Suppressor macrophage treated with lipopolysaccharide for 1 hour (primary cell): ENCODE measurements around the gene EFCAB6.

Experiments
- DNase-seq, 3 donors: peaks; one replicate each; pipeline ENCODE4 v3.0.0-alpha.2; 2020 to 2022

Gene EFCAB6

GRCh38 chr22:43744700-43745410 lies 67.2 kb downstream of the EFCAB6 start:
- no peak for DNase-seq

GRCh38 chr22:43743929-43744643 lies 68.0 kb downstream of the EFCAB6 start:
- DNase-seq = no peak

GRCh38 chr22:43743131-43743530 lies 69.0 kb downstream of the EFCAB6 start:
- DNase-seq = peak in 2 of 3 donors; percentile 23 to 38

GRCh38 chr22:43742154-43742950 lies 69.8 kb downstream of the EFCAB6 start:
- no peak for DNase-seq

- DNase-seq = no peak
Measured at GRCh38 chr22:43740587-43741270, 71.4 kb downstream of the EFCAB6 start.

GRCh38 chr22:43739851-43740379 lies 72.2 kb downstream of the EFCAB6 start:
- DNase-seq = no peak

GRCh38 chr22:43737150-43737828 lies 74.8 kb downstream of the EFCAB6 start:
- no peak for DNase-seq

- DNase-seq = no peak
Measured at GRCh38 chr22:43736651-43737050, 75.5 kb downstream of the EFCAB6 start.

GRCh38 chr22:43734370-43735150 lies 77.5 kb downstream of the EFCAB6 start:
- DNase-seq = no peak

GRCh38 chr22:43733138-43733537 lies 79.0 kb downstream of the EFCAB6 start:
- DNase-seq = no peak

- no peak for DNase-seq
Measured at GRCh38 chr22:43731988-43732387, 80.1 kb downstream of the EFCAB6 start.

GRCh38 chr22:43726964-43727543 lies 85.1 kb downstream of the EFCAB6 start:
- no peak for DNase-seq

GRCh38 chr22:43726322-43726721 lies 85.8 kb downstream of the EFCAB6 start:
- no peak for DNase-seq

- peak; percentile 9 to 61 (median 38) for DNase-seq
Measured at GRCh38 chr22:43723816-43724215, 88.3 kb downstream of the EFCAB6 start.

- DNase-seq = no peak
Measured at GRCh38 chr22:43722444-43722843, 89.7 kb downstream of the EFCAB6 start.

GRCh38 chr22:43720716-43721115 lies 91.4 kb downstream of the EFCAB6 start:
- peak in 2 of 3 donors; percentile 72 to 74 for DNase-seq

- DNase-seq = no peak
Measured at GRCh38 chr22:43714104-43714503, 98.0 kb downstream of the EFCAB6 start.

- DNase-seq = no peak
Measured at GRCh38 chr22:43711681-43712080, 100.4 kb downstream of the EFCAB6 start.

- DNase-seq = no peak
Measured at GRCh38 chr22:43707648-43708047, 104.5 kb downstream of the EFCAB6 start.

- no peak for DNase-seq
Measured at GRCh38 chr22:43706571-43707328, 105.4 kb downstream of the EFCAB6 start.
